PC-3 (cell line): Measurements from ENCODE around the gene CLCN4. TPM values are rescaled to one million over a fixed set of nuclear protein-coding genes. Genes with fewer than 3 reads are reported as not detected.

ENCODE experiments used
- ATAC-seq: fragments of 200-7000 bp; cut with Tn5 transposase; 2 replicates; pipeline ENCODE4 v1.9.1; 2020; ENCODE audit warnings: mild to moderate bottlenecking, moderate library complexity
- BruUV-seq: library from RNA; stranded (reverse); fragments of 400-500 nt; replicated peaks from 2 replicates; lab custom pipeline; 2021; lab: Mats Ljungman, UMichigan
- CTCF ChIA-PET: fragments of 300-600 bp; sonication (Branson Sonifier 250); formaldehyde crosslinking; loops from one replicate; lab custom pipeline; 2022; ENCODE audit warnings: antibody characterized with exemption; lab: Charles Lee
- POLR2A ChIA-PET: fragments of 300-600 bp; sonication (Branson Sonifier 250); formaldehyde crosslinking; loops from one replicate; lab custom pipeline; 2022; ENCODE audit warnings: antibody characterized with exemption; ENCODE audit not compliant: unreplicated experiment; lab: Charles Lee
- DNase-seq: peaks from one replicate; pipeline ENCODE4 v3.0.0-alpha.2; 2015
- H2AFZ ChIP-seq: fragments of 300-600 bp; sonication (generic); 2 replicates; pipeline ENCODE4 v1.6.0; 2016; ENCODE audit warnings: antibody characterized with exemption, low read length
- H3F3A ChIP-seq: fragments of 300-600 bp; sonication (generic); one replicate; pipeline ENCODE4 v1.6.0; 2017; ENCODE audit warnings: antibody characterized with exemption, low read length, control low read depth, mild to moderate bottlenecking; ENCODE audit not compliant: unreplicated experiment
- H3K27ac ChIP-seq: fragments of 300-600 bp; sonication (generic); 2 replicates; pipeline ENCODE4 v1.5.1; 2016; ENCODE audit warnings: mild to moderate bottlenecking, low read length
- H3K27me3 ChIP-seq: fragments of 300-600 bp; sonication (generic); 2 replicates; pipeline ENCODE4 v1.6.1; 2016; ENCODE audit warnings: low read length, mixed read lengths
- H3K36me3 ChIP-seq: fragments of 300-600 bp; sonication (generic); 2 replicates; pipeline ENCODE4 v1.6.1; 2016; ENCODE audit warnings: low read depth, mixed run types, low read length, mixed read lengths
- H3K4me1 ChIP-seq: fragments of 300-600 bp; sonication (generic); 2 replicates; pipeline ENCODE4 v1.5.1; 2016; ENCODE audit warnings: low read length; ENCODE audit not compliant: insufficient read depth
- H3K4me2 ChIP-seq: fragments of 300-600 bp; sonication (generic); 2 replicates; pipeline ENCODE4 v1.6.0; 2016; ENCODE audit warnings: low read length
- H3K4me3 ChIP-seq: fragments of 300-600 bp; sonication (generic); 2 replicates; pipeline ENCODE4 v1.5.1; 2016; ENCODE audit warnings: mild to moderate bottlenecking, low read length, mixed read lengths
- H3K79me2 ChIP-seq: fragments of 300-600 bp; sonication (generic); 2 replicates; pipeline ENCODE4 v1.6.1; 2017; ENCODE audit warnings: low read length, mixed read lengths
- H3K9ac ChIP-seq: fragments of 300-600 bp; sonication (generic); 2 replicates; pipeline ENCODE4 v1.6.0; 2016; ENCODE audit warnings: mild to moderate bottlenecking, low read length
- H3K9me2 ChIP-seq: fragments of 300-600 bp; sonication (generic); replicated peaks from 2 replicates; pipeline ENCODE4 v1.6.1; 2016; ENCODE audit warnings: mixed run types, low read length, mixed read lengths
- H3K9me3 ChIP-seq: fragments of 300-600 bp; sonication (generic); 2 replicates; pipeline ENCODE4 v1.6.1; 2016; ENCODE audit warnings: low read length, mixed read lengths
- H4K20me1 ChIP-seq: fragments of 300-600 bp; sonication (generic); 2 replicates; pipeline ENCODE4 v1.6.1; 2016; ENCODE audit warnings: low read length, mixed read lengths
- CTCF ChIP-seq: fragments of 300-600 bp; sonication (generic); conservative IDR thresholded peaks from 2 replicates; pipeline ENCODE4 v1.5.1; 2017; ENCODE audit warnings: antibody characterized with exemption, low read depth, mild to moderate bottlenecking, low read length
- EZH2 ChIP-seq: fragments of 300-600 bp; sonication (generic); IDR thresholded peaks from one replicate; pipeline ENCODE4 v1.6.1; 2017; ENCODE audit warnings: antibody characterized with exemption, mild to moderate bottlenecking, low read length; ENCODE audit not compliant: unreplicated experiment
- EZH2phosphoT487 ChIP-seq: fragments of 300-600 bp; sonication (generic); IDR thresholded peaks from 2 replicates; pipeline ENCODE4 v1.6.1; 2018; ENCODE audit warnings: mild to moderate bottlenecking, antibody characterized with exemption, low read length, borderline replicate concordance
- intact Hi-C: fragments of 100-400 bp; cut with micrococcal nuclease; formaldehyde crosslinking; loops from 2 replicates; pipeline ENCODE4 v1.9.0; 2023
- total RNA-seq: library from RNA; depleted of rRNA; stranded (reverse); fragments of >200 nt; gene quantifications from 2 replicates; pipeline ENCODE4 v1.2.3, GENCODE V29; 2014

CLCN4 gene
- total RNA-seq, 1 experiment from 2014 or later: 13.7 TPM

- Histone ChIP-seq H3K27ac (no peak overlapping the region), H3K4me2 (no peak overlapping the region), H3K79me2 (no peaks in the 10 kb centered on the region), H3K27me3 (no peaks in the 10 kb centered on the region), H3K4me1 (no peaks in the 10 kb centered on the region), H3K9ac (no peak overlapping the region), H3K4me3 (peak overlapping the region; percentile 3; the same call in 1 of the 2 replicates), H4K20me1 (no peaks in the 10 kb centered on the region), H3F3A (no peaks in the 10 kb centered on the region), H2AFZ (no peak overlapping the region), H3K9me3 (peaks cover 39% of the 10 kb centered on the region), H3K9me2 (no peaks in the 10 kb centered on the region), H3K36me3 (peaks cover 76% of the 10 kb centered on the region)
- ATAC-seq: no peak; the same call in 1 of the 2 replicates
- BruUV-seq: no TSS peak
- ChIA-PET CTCF (no interaction called here), POLR2A (interaction anchor here (0.6 kb wide), 1 partner anchor 116 kb away, joined by 7 read pairs; no protein-coding TSS in a partner anchor)
- peak; percentile 73 for DNase-seq
- TF ChIP-seq EZH2: no peak
- no peak for TF ChIP-seq EZH2phosphoT487
- peak; percentile 100 for TF ChIP-seq CTCF
- intact Hi-C loops: loop anchor here (1.0 to 5.0 kb wide), 4 partner anchors 102 to 234 kb away; no protein-coding TSS in a partner anchor
Observed at GRCh38 chrX:10119399-10119990, 37.3 kb upstream of the CLCN4 start.

GRCh38 chrX:10120331-10120730 lies 36.4 kb upstream of the CLCN4 start:
- CTCF ChIA-PET: no interaction called here
- H2AFZ ChIP-seq: no peak overlapping the region
- DNase-seq (no peak), ATAC-seq (no peak)
- no peaks in the 10 kb centered on the region for H3K9me2 ChIP-seq
- no peak overlapping the region for H3K27ac ChIP-seq
- H3K4me1 ChIP-seq: no peaks in the 10 kb centered on the region
- H3K9ac ChIP-seq: no peak overlapping the region
- BruUV-seq: no TSS peak
- no peaks in the 10 kb centered on the region for H3K79me2 ChIP-seq
- no peaks in the 10 kb centered on the region for H4K20me1 ChIP-seq
- intact Hi-C loops: no loop called here
- H3K27me3 ChIP-seq: no peaks in the 10 kb centered on the region
- H3K4me2 ChIP-seq: no peak overlapping the region
- peaks cover 84% of the 10 kb centered on the region for H3K36me3 ChIP-seq
- H3K4me3 ChIP-seq: peak overlapping the region; percentile 3; the same call in 1 of the 2 replicates
- POLR2A ChIA-PET: no interaction called here
- H3K9me3 ChIP-seq: peaks cover 39% of the 10 kb centered on the region
- TF ChIP-seq CTCF: no peak
- TF ChIP-seq EZH2phosphoT487: no peak
- no peak for TF ChIP-seq EZH2
- H3F3A ChIP-seq: no peaks in the 10 kb centered on the region

GRCh38 chrX:10120828-10121227 lies 35.9 kb upstream of the CLCN4 start:
- ATAC-seq (no peak), DNase-seq (no peak)
- Histone ChIP-seq H3K4me1 (no peaks in the 10 kb centered on the region), H3F3A (no peaks in the 10 kb centered on the region), H3K27me3 (no peaks in the 10 kb centered on the region), H3K79me2 (no peaks in the 10 kb centered on the region), H4K20me1 (no peaks in the 10 kb centered on the region), H3K9me2 (no peaks in the 10 kb centered on the region), H3K9ac (no peak overlapping the region), H3K27ac (no peak overlapping the region), H3K36me3 (peaks cover 84% of the 10 kb centered on the region), H3K4me3 (peak overlapping the region; percentile 3; the same call in 1 of the 2 replicates), H3K4me2 (no peak overlapping the region), H2AFZ (no peak overlapping the region), H3K9me3 (peaks cover 39% of the 10 kb centered on the region)
- ChIA-PET POLR2A (no interaction called here), CTCF (no interaction called here)
- intact Hi-C loops: no loop called here
- no TSS peak for BruUV-seq
- no peak for TF ChIP-seq EZH2
- no peak for TF ChIP-seq EZH2phosphoT487
- TF ChIP-seq CTCF: no peak
